Vagina (tissue), 2 donors: Measurements from ENCODE around the gene ROR1.

ENCODE experiments used
- CTCF ChIP-seq, 3 experiments: fragments of 450-650 bp in 2 of 3; fragments of 200-600 bp in 1 of 3; sonication (generic) in 1 of 3; IDR thresholded peaks; one replicate each; pipeline ENCODE4 v1.5.1; 2017 to 2019; ENCODE audit warnings: antibody characterized with exemption in 3 of 3, mild to moderate bottlenecking in 2 of 3, moderate library complexity in 2 of 3
- POLR2A ChIP-seq, 2 donors: fragments of 450-650 bp; IDR thresholded peaks; one replicate each; pipeline ENCODE4 v1.6.1; 2017; ENCODE audit warnings: antibody characterized with exemption in 2 of 2, mild to moderate bottlenecking in 2 of 2, moderate library complexity in 2 of 2
- POLR2AphosphoS5 ChIP-seq, 2 donors: sonication (generic); formaldehyde crosslinking; IDR thresholded peaks; one replicate each; pipeline ENCODE4 v1.9.0; 2017; ENCODE audit warnings: antibody characterized with exemption in 2 of 2, mild to moderate bottlenecking in 2 of 2, low read depth in 1 of 2; ENCODE audit not compliant: insufficient read depth in 1 of 2

- TF ChIP-seq POLR2AphosphoS5 (IDR thresholded peaks at IDR 0.05; ENCODE audit: insufficient read depth in 1 of 2, low read depth in 1 of 2) (no peak), POLR2A (IDR thresholded peaks at IDR 0.05) (no peak), CTCF (IDR thresholded peaks at IDR 0.05) (no peak)
Observed at GRCh38 chr1:63977466-63977865, 203.6 kb downstream of the ROR1 start.
